NB4 (cell line): ENCODE measurements around the gene DHPS.
"Not testable (repeated sequence)": the region's sequence is repeated elsewhere in the genome, so short reads cannot be mapped to it uniquely, and the experiment has no call there.

Experiments used
- DNase-seq: peaks from one replicate; pipeline ENCODE4 v3.0.0; 2010; ENCODE audit warnings: low read depth
- H3K4me3 ChIP-seq: one replicate; pipeline ENCODE4 v1.5.1; 2011; ENCODE audit warnings: mild to moderate bottlenecking, low read depth, low read length, moderate library complexity
- MYC ChIP-seq: IDR thresholded peaks from 2 replicates; pipeline ENCODE4 v1.6.1; 2011; ENCODE audit warnings: low read depth, low read length
- POLR2A ChIP-seq: IDR thresholded peaks from 2 replicates; pipeline ENCODE4 v1.6.1; 2011; ENCODE audit warnings: mild to moderate bottlenecking; ENCODE audit not compliant: insufficient read length; ENCODE audit errors: extremely low read depth
- TF ChIP-seq, protein P1 (sequence below): IDR thresholded peaks from 2 replicates; pipeline ENCODE4 v1.6.1; 2011; ENCODE audit warnings: low read depth, low read length
- TF ChIP-seq, protein P2 (sequence below): IDR thresholded peaks from one replicate; pipeline ENCODE4 v1.5.1; 2012; ENCODE audit warnings: low read depth, low read length

DHPS gene

DNA sequence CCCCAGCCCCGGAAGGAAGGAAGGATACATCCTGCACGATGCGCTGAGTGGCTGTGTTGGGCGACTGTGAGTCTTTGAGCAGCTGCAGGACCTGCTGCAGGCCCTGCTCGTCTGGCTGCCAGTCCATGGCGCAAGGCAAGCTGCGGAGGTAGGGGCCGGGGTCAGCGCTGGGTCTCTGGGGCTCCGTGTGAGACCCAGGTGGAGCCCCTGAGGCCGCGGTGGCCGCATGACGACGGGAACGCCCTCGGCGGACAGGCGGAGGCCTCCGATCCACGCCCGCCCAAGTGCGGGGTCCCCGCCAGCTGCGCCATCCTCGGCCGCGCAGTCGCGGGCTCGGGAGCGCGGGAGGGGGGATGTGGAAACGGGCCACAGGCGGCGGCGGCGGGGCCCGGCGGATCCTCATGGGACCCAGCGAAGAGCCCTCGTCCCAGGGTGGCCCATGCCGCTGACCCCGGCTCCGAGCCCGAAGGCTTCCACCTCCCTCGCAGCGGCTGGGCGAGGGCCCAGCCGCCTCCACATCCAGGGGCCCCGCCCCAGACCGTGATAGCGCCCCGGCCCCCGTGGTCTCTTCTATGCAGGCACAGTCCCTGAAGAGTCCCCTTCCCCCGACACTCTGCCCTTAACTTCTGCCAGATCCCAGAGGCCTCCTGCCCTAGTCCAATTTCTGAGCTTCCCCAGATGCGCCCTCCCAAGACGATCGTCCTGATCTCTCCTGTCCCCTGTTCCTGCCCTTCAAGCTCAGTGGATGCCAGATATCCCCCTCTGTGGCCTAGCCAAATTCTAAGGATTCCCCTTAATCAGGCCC is 39.4 kb upstream of the DHPS start:
- TF ChIP-seq, protein P1, sequence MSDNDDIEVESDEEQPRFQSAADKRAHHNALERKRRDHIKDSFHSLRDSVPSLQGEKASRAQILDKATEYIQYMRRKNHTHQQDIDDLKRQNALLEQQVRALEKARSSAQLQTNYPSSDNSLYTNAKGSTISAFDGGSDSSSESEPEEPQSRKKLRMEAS = no peak
- TF ChIP-seq POLR2A = no peak
- TF ChIP-seq MYC = no peak
- TF ChIP-seq, protein P2, sequence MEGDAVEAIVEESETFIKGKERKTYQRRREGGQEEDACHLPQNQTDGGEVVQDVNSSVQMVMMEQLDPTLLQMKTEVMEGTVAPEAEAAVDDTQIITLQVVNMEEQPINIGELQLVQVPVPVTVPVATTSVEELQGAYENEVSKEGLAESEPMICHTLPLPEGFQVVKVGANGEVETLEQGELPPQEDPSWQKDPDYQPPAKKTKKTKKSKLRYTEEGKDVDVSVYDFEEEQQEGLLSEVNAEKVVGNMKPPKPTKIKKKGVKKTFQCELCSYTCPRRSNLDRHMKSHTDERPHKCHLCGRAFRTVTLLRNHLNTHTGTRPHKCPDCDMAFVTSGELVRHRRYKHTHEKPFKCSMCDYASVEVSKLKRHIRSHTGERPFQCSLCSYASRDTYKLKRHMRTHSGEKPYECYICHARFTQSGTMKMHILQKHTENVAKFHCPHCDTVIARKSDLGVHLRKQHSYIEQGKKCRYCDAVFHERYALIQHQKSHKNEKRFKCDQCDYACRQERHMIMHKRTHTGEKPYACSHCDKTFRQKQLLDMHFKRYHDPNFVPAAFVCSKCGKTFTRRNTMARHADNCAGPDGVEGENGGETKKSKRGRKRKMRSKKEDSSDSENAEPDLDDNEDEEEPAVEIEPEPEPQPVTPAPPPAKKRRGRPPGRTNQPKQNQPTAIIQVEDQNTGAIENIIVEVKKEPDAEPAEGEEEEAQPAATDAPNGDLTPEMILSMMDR = no peak
- no peak for DNase-seq
- peak overlapping the region; percentile 87 for H3K4me3 ChIP-seq

DNA sequence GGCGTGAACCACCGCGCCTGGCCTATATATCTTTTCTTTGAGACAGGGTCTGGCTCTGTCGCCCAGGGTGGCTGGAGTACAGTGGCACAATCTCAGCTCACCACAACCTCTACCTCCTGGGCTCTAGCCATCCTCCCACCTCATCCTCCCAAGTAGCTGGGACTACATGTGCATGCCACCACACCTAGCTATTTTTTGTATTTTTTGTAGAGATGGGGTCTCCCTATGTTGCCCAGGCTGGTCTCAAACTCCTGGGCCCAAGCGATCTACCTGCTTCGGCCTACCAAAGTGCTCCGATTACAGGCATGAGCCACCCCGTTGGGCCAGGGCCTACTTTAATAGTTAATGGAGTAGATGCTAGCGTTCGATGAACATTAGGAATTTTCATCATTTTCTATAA is 38.6 kb upstream of the DHPS start:
- no peak for TF ChIP-seq POLR2A
- no peak for DNase-seq
- peak overlapping the region; percentile 46 for H3K4me3 ChIP-seq

DNA sequence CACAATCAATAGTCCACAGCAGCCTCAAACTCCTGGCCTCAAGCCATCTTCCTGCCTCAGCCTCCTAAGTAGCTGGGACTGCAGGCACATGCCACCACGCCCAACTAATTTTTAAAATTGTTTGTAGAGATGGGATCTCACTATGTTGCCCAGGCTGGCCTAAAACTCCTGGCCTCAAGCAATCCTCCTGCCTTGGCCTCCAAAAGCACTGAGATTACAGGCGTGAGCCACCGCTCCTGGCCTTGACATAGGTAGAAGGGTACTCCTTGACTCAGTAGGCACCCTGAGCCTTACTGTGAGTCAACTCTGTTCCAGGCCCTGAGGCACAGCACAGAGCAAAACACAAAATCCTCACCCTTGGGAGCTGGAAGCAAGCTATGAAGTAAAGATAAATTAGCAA is 34.2 kb upstream of the DHPS start:
- TF ChIP-seq, protein P2 = no peak
- TF ChIP-seq, protein P1 = no peak
- TF ChIP-seq POLR2A (no peak), MYC (no peak)
- DNase-seq = no peak
- no peak overlapping the region for H3K4me3 ChIP-seq

DNA sequence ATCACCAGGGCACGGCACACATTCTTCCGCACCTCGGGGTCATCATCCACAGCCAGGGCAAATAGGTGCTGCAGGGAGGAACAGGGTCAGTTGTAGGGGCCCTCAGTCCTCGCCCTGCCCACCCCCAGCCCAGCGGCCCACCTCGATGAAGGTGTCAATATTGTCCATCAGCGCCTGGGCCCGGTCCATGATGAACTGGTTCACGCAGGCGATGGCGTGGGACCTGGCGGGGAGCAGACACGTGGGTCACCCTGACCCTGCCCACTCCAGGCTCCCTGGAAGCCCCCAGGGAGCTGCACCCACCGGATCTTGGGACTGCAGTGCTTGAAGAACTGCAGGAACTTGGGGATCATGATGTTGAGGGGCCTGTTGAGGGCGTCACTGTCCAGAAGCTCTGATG is 33.4 kb upstream of the DHPS start:
- no peak overlapping the region for H3K4me3 ChIP-seq
- DNase-seq = no peak
- TF ChIP-seq MYC = no peak
- TF ChIP-seq, protein P2 = no peak

DNA sequence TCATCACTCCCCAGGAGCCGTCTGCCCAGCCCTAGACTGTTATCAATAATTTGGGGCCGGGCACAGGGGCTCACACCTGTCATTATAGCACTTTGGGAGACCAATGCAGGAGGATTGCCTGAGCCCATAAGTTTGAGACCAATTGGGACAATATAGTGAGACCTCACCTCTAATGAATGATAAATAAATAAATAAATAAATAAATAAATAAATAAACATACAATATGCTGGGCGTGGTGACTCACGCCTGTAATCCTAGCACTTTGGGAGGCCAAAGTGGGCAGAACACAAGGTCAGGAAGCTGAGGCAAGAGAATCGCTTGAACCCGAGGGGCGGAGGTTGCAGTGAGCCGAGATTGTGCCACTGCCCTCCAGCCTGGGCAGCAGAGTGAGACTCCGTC is 31.6 kb upstream of the DHPS start:
- H3K4me3 ChIP-seq, DNase-seq: not testable (repeated sequence)

DNA sequence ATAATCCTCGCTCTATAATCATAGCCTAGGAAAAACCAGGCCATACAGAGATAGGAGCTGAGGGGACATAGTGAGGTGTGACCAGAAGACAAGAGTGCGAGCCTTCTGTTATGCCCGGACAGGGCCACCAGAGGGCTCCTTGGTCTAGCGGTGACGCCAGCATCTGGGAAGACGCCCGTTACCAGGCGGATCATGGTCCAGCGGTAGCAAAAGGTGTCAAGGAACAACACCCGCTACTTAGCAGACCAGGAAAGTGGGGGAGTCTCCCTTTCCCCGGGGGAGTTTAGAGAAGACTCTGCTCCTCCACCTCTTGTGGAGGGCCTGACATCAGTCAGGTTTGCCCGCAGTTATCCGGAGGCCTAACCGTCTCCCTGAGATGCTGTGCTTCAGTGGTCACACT is 30.4 kb upstream of the DHPS start:
- H3K4me3 ChIP-seq, DNase-seq: not testable (repeated sequence)

DNA sequence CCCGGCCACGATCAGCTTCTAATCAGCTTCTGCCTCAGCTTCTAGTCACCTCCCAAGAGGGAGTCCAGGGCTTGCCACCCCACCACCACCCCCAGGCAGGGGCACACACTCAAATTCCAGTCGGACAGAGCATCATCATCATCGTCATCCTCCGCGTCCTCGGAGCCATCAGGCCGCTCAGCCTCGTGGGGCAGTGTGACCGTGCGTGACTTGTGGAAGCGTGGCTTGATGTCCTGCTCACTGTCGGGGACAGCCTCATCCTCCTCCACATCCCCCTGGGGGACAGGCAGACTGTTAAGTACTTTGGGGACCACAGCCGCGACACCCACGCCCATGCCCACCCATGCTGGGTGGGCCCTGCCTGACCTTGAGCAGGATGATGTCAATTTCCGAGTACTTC is 29.5 kb upstream of the DHPS start:
- TF ChIP-seq, protein P2 = no peak
- TF ChIP-seq, protein P1 = no peak
- TF ChIP-seq MYC (no peak), POLR2A (no peak)
- H3K4me3 ChIP-seq = no peak overlapping the region

DNA sequence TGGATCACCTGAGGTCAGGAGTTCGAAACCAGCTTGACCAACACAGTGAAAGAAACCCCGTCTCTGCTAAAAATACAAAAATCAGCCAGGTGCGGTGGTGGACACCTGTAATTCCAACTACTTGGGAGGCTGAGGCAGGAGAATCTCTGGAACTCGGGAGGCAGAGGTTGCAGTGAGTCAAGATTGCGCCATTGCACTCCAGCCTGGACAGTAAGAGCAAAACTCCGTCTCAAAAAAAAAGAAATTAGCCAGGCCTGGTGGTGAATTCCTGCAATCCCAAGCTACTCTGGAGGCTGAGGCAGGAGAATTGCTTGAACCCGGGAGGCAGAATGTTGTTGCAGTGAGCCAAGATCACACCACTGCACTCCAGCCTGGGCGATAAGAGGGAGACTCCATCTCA is 27.0 kb upstream of the DHPS start:
- H3K4me3 ChIP-seq = no peak overlapping the region
- DNase-seq = no peak
- TF ChIP-seq, protein P2 = no peak
- no peak for TF ChIP-seq POLR2A
- TF ChIP-seq, protein P1 = no peak
- no peak for TF ChIP-seq MYC

More for the DNA sequence above, 29.5 kb upstream of the DHPS start:
- no peak for DNase-seq
